Body of pancreas (tissue), 4 donors: ENCODE results near the gene DSPP. TPM values are rescaled to one million over a fixed set of nuclear protein-coding genes. Genes with fewer than 3 reads are reported as not detected.

Experiments used
- ATAC-seq: fragments of 150-250 bp; one replicate; pipeline ENCODE4 v1.9.1; 2016
- DNase-seq, 4 donors: peaks; one replicate each; pipeline ENCODE4 v3.0.0-alpha.2; 2019
- H3K27ac ChIP-seq, 4 donors: fragments of 200-600 bp; sonication (generic); 1 replicate in 3 of 4; 2 replicates in 1 of 4; pipeline versions ENCODE4 v1.5.1 to v1.6.1; 2016 to 2019; ENCODE audit warnings: mild to moderate bottlenecking in 1 of 4, mixed read lengths in 1 of 4, moderate library complexity in 1 of 4
- H3K27me3 ChIP-seq, 2 donors: fragments of 200-600 bp; sonication (generic); one replicate each; pipeline ENCODE4 v1.6.0; 2016; ENCODE audit warnings: mild to moderate bottlenecking in 1 of 2
- H3K36me3 ChIP-seq, 2 donors: fragments of 200-600 bp; sonication (generic); replicated peaks in 1 of 2; 2 replicates each; pipeline ENCODE4 v1.5.1; 2016; ENCODE audit warnings: low read depth in 2 of 2; ENCODE audit not compliant: insufficient read depth in 1 of 2
- H3K4me1 ChIP-seq: fragments of 200-600 bp; sonication (generic); one replicate; pipeline ENCODE4 v1.6.0; 2016
- H3K4me3 ChIP-seq, 2 donors: fragments of 200-600 bp; sonication (generic); 1 replicate in 1 of 2; 2 replicates in 1 of 2; pipeline ENCODE4 v1.5.1; 2016 to 2019
- H3K9me3 ChIP-seq, 3 donors: fragments of 200-600 bp; sonication (generic); 1 replicate in 2 of 3; 2 replicates in 1 of 3; pipeline ENCODE4 v1.5.1; 2016
- CTCF ChIP-seq, 7 experiments: fragments of 450-650 bp in 4 of 7; fragments of 200-600 bp in 3 of 7; sonication (generic) in 3 of 7; IDR thresholded peaks; one replicate each; pipeline ENCODE4 v1.5.1; 2016 to 2019; ENCODE audit warnings: antibody characterized with exemption in 7 of 7
- POLR2A ChIP-seq, 3 donors: fragments of 450-650 bp; IDR thresholded peaks; one replicate each; pipeline ENCODE4 v1.6.1; 2016; ENCODE audit warnings: antibody characterized with exemption in 3 of 3, mild to moderate bottlenecking in 2 of 3
- WGBS, 2 donors: methylation state at CpG; one replicate each; pipeline ENCODE4 v1.1.5; 2017; 5-methylcytosine and 5-hydroxymethylcytosine counted together
- intact Hi-C: fragments of 100-400 bp; cut with DNase I; formaldehyde crosslinking; loops from one replicate; pipeline ENCODE4 v1.15.1; 2023
- total RNA-seq, 2 donors: library from RNA; depleted of rRNA; stranded (reverse); fragments of >200 nt; gene quantifications; one replicate each; pipeline ENCODE4 v1.1.0, GENCODE V29; 2016

Gene DSPP
- total RNA-seq, result not detected

DNA sequence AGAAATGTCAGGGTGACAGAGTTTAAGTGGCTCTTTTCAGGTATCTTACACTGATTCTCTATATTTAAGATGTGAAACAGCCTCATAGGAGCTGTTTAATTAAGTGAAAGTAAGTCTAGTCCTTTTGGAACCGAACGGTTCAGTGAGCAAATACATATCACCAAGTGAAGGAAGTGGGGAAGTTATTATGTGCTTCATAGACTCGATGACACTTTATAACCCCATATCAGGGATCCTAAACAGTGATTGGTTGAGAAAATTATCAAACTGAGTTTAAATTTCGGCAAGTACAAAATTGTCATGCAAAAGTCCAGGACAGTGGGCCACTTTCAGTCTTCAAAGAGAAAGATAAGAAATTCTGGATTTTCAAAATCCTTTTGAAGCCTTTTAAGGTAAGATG, at the start of gene DSPP:
TSS of gene DSPP (plus strand) at position 301 of the 400 bp plus-strand sequence. CDS start 2,380 bp downstream, outside the sequence.
- Histone ChIP-seq H3K27me3 (no peaks in the 10 kb centered on the region), H3K4me3 (no peak within 1 kb of the TSS), H3K36me3 (no peaks in the 10 kb centered on the region), H3K9me3 (peaks cover 0 to 5% (median 0%) of the 10 kb centered on the region in 3 donors), H3K4me1 (no peaks in the 10 kb centered on the region), H3K27ac (no peak within 1 kb of the TSS)
- 81 to 82% methylated on average over 4 of the region's 4 CpGs for WGBS, 2 donors
- intact Hi-C loops, result no loop called here
- TF ChIP-seq CTCF (IDR thresholded peaks at IDR 0.05), result no peak
- no peak for TF ChIP-seq POLR2A (IDR thresholded peaks at IDR 0.05)
- ATAC-seq (no peak), DNase-seq (no peak)

GRCh38 chr4:87559090-87559837, 49.1 kb upstream of the DSPP start:
- TF ChIP-seq POLR2A (IDR thresholded peaks at IDR 0.05) (no peak), CTCF (IDR thresholded peaks at IDR 0.05) (no peak)
- H3K4me3 ChIP-seq, result no peak overlapping the region
- H3K9me3 ChIP-seq, result no peaks in the 10 kb centered on the region
- no peaks in the 10 kb centered on the region for H3K4me1 ChIP-seq
- H3K36me3 ChIP-seq, result no peaks in the 10 kb centered on the region
- DNase-seq (peak in 1 of 4 donors; percentile 12), ATAC-seq (no peak)
- WGBS, 2 donors, result 43 to 50% methylated on average over 8 of the region's 8 CpGs
- intact Hi-C loops, result no loop called here
- H3K27me3 ChIP-seq, result no peaks in the 10 kb centered on the region
- no peak overlapping the region for H3K27ac ChIP-seq

- ATAC-seq (no peak), DNase-seq (no peak)
- no peaks in the 10 kb centered on the region for H3K36me3 ChIP-seq
- H3K27ac ChIP-seq, result no peak overlapping the region
- H3K27me3 ChIP-seq, result no peaks in the 10 kb centered on the region
- intact Hi-C loops, result no loop called here
- H3K4me1 ChIP-seq, result no peaks in the 10 kb centered on the region
- no peak overlapping the region for H3K4me3 ChIP-seq
- TF ChIP-seq CTCF (IDR thresholded peaks at IDR 0.05) (no peak), POLR2A (IDR thresholded peaks at IDR 0.05) (no peak)
- WGBS, 2 donors, result 86 to 94% methylated on average over 2 of the region's 2 CpGs
- H3K9me3 ChIP-seq, result no peaks in the 10 kb centered on the region
These were observed 47.5 kb upstream of the DSPP start for GRCh38 chr4:87560802-87561201.

DNA sequence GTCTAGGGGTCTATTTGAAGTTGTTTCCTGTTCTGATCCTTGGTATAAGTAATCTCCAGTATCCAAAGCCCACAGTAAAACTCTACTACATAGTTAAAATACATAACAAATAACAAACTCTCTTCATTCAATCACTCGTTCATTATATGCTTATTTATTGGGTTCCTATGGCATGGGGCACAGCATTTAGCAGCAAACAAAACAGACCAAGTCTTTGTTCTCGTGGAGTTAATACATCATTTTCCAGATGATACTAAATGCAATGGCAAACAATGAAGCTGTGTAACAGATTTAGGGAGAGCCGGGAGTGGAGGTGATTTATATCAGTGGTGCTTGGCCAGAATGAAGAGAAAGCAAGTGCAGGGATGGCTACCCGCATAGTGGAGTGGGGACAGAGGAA, 42.6 kb upstream of the DSPP start:
- no peak for TF ChIP-seq POLR2A (IDR thresholded peaks at IDR 0.05)
- no peak for TF ChIP-seq CTCF (IDR thresholded peaks at IDR 0.05)
- intact Hi-C loops, result no loop called here
- WGBS, 2 donors, result 57 to 63% methylated on average over 4 of the region's 4 CpGs

DNA sequence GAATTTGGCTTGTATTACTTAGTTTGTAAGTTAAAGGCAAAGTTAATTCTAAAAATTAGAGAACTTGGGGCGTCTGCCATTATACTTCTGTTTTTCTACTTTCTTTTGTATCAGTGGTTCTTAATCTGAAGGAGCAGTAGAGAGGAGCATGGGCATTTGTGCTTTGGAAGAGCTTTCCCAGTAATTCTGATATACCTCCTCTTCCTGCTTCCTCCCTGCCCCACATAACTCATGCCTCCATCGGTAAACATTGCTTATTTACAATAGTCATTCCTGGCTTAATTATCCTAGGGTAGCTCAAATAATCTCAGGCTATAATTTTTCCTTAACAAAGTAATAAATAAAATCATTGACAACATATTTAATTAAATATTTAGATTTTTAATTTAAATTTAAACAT, 42.1 kb upstream of the DSPP start:
- 21 to 30% methylated on average over 2 of the region's 2 CpGs for WGBS, 2 donors
- no peaks in the 10 kb centered on the region for H3K36me3 ChIP-seq
- no peak for TF ChIP-seq POLR2A (IDR thresholded peaks at IDR 0.05)
- no peak for TF ChIP-seq CTCF (IDR thresholded peaks at IDR 0.05)
- ATAC-seq (no peak), DNase-seq (no peak)
- no peak overlapping the region for H3K27ac ChIP-seq
- H3K27me3 ChIP-seq, result no peaks in the 10 kb centered on the region
- H3K4me3 ChIP-seq, result no peak overlapping the region
- H3K4me1 ChIP-seq, result no peaks in the 10 kb centered on the region
- intact Hi-C loops, result no loop called here
- H3K9me3 ChIP-seq, result no peaks in the 10 kb centered on the region

More for the DNA sequence above, 42.6 kb upstream of the DSPP start:
- no peaks in the 10 kb centered on the region for H3K9me3 ChIP-seq
- H3K27me3 ChIP-seq, result no peaks in the 10 kb centered on the region
- H3K36me3 ChIP-seq, result no peaks in the 10 kb centered on the region
- DNase-seq (no peak), ATAC-seq (no peak)
- no peak overlapping the region for H3K27ac ChIP-seq
- H3K4me3 ChIP-seq, result no peak overlapping the region
- H3K4me1 ChIP-seq, result no peaks in the 10 kb centered on the region
